Measurements from ENCODE around the gene TRIM9.

DNA sequence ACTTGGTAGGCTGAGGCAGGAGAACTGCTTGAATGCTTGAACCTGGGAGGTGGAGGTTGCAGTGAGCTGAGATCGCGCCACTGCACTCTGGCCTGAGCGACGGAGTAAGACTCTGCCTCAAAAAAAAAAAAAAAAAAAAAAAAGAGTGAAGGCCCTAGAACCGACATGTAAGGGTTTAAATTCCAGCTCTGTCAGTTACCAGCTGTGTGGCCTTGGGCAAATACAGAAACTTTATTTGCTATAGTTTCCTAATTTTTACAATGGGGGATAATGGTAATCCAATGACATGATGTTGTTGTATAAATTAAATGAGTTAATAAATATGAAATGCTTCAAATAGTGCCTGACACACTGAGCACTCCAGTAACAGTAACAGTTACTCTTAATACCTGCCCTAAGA lies 131.0 kb downstream of the TRIM9 start:
- TF ChIP-seq, protein P1, sequence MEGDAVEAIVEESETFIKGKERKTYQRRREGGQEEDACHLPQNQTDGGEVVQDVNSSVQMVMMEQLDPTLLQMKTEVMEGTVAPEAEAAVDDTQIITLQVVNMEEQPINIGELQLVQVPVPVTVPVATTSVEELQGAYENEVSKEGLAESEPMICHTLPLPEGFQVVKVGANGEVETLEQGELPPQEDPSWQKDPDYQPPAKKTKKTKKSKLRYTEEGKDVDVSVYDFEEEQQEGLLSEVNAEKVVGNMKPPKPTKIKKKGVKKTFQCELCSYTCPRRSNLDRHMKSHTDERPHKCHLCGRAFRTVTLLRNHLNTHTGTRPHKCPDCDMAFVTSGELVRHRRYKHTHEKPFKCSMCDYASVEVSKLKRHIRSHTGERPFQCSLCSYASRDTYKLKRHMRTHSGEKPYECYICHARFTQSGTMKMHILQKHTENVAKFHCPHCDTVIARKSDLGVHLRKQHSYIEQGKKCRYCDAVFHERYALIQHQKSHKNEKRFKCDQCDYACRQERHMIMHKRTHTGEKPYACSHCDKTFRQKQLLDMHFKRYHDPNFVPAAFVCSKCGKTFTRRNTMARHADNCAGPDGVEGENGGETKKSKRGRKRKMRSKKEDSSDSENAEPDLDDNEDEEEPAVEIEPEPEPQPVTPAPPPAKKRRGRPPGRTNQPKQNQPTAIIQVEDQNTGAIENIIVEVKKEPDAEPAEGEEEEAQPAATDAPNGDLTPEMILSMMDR (conservative IDR thresholded peaks at IDR 0.05 in 1 of 2, IDR thresholded peaks at IDR 0.05 in 1 of 2; ENCODE audit: extremely low read depth in 1 of 2, insufficient read depth in 1 of 2, low read depth in 1 of 2, low read length in 2 of 2): no peak
- TF ChIP-seq EZH2 (IDR thresholded peaks at IDR 0.05; ENCODE audit: borderline replicate concordance, low read length): no peak

All from mammary epithelial cell (primary cell).